SKM-1 treated with dmso at 0.1 percent for 144 hours (cell line): ENCODE data around the gene MRGPRF.
"Not testable (repeated sequence)": the region's sequence is repeated elsewhere in the genome, so short reads cannot be mapped to it uniquely, and the experiment has no call there.

Source experiments
- DNase-seq: peaks from one replicate; lab custom pipeline; 2025; ENCODE audit not compliant: unreplicated experiment; lab: John Stamatoyannopoulos, UW

MRGPRF gene

GRCh38 chr11:69003301-69003865, 9.7 kb downstream of the MRGPRF start:
- DNase-seq = no peak

- no peak for DNase-seq
These were observed 10.3 kb downstream of the MRGPRF start for GRCh38 chr11:69002570-69003231.

- no peak for DNase-seq
These were observed 10.9 kb downstream of the MRGPRF start for GRCh38 chr11:69002110-69002569.

- DNase-seq = no peak
These were observed 11.6 kb downstream of the MRGPRF start for GRCh38 chr11:69001243-69002081.

GRCh38 chr11:69000831-69001242, 12.2 kb downstream of the MRGPRF start:
- DNase-seq = no peak

GRCh38 chr11:69000391-69000790, 12.7 kb downstream of the MRGPRF start:
- DNase-seq = no peak

GRCh38 chr11:68999748-69000355, 13.2 kb downstream of the MRGPRF start:
- DNase-seq = not testable (repeated sequence)

- no peak for DNase-seq
These were observed 13.8 kb downstream of the MRGPRF start for GRCh38 chr11:68999093-68999747.

- DNase-seq = no peak
These were observed 14.6 kb downstream of the MRGPRF start for GRCh38 chr11:68998390-68998911.

- DNase-seq = no peak
These were observed 15.1 kb downstream of the MRGPRF start for GRCh38 chr11:68997995-68998348.

- DNase-seq = no peak
These were observed 15.7 kb downstream of the MRGPRF start for GRCh38 chr11:68997124-68997994.

GRCh38 chr11:68996376-68997123, 16.5 kb downstream of the MRGPRF start:
- no peak for DNase-seq

- DNase-seq = no peak
These were observed 18.2 kb downstream of the MRGPRF start for GRCh38 chr11:68994894-68995285.

GRCh38 chr11:68994161-68994893, 18.7 kb downstream of the MRGPRF start:
- no peak for DNase-seq

GRCh38 chr11:68993546-68993945, 19.5 kb downstream of the MRGPRF start:
- DNase-seq = no peak

GRCh38 chr11:68992743-68993255, 20.2 kb downstream of the MRGPRF start:
- no peak for DNase-seq

GRCh38 chr11:68990995-68991780, 21.9 kb downstream of the MRGPRF start:
- DNase-seq = no peak
